HG02852 (cell line): Measurements from ENCODE around the gene SLC22A2.

Experiments used
- ATAC-seq: cut with Tn5 transposase; IDR thresholded peaks from one replicate; pipeline ENCODE4 v1.9.1; 2021; ENCODE audit warnings: mild to moderate bottlenecking, moderate library complexity; ENCODE audit not compliant: unreplicated experiment

The SLC22A2 gene

GRCh38 chr6:160274871-160275510 is 16.4 kb upstream of the SLC22A2 start:
- ATAC-seq = no peak

GRCh38 chr6:160273750-160274149 is 15.1 kb upstream of the SLC22A2 start:
- no peak for ATAC-seq

- ATAC-seq = no peak
These were observed 14.6 kb upstream of the SLC22A2 start for GRCh38 chr6:160273196-160273595.

GRCh38 chr6:160272707-160273106 is 14.1 kb upstream of the SLC22A2 start:
- no peak for ATAC-seq

- no peak for ATAC-seq
These were observed 11.7 kb upstream of the SLC22A2 start for GRCh38 chr6:160270347-160270746.

GRCh38 chr6:160269771-160270170 is 11.2 kb upstream of the SLC22A2 start:
- ATAC-seq = no peak

GRCh38 chr6:160269023-160269521 is 10.5 kb upstream of the SLC22A2 start:
- no peak for ATAC-seq

- ATAC-seq = no peak
These were observed 8.5 kb upstream of the SLC22A2 start for GRCh38 chr6:160267102-160267501.

GRCh38 chr6:160265869-160266476 is 7.4 kb upstream of the SLC22A2 start:
- peak; percentile 75 for ATAC-seq

- ATAC-seq = no peak
These were observed 5.5 kb upstream of the SLC22A2 start for GRCh38 chr6:160264061-160264612.

- no peak for ATAC-seq
These were observed 4.7 kb upstream of the SLC22A2 start for GRCh38 chr6:160263196-160263939.

- ATAC-seq = no peak
These were observed 3.5 kb upstream of the SLC22A2 start for GRCh38 chr6:160261991-160262680.

- ATAC-seq = no peak
These were observed 2.3 kb upstream of the SLC22A2 start for GRCh38 chr6:160260803-160261450.

- ATAC-seq = no peak
These were observed 1.7 kb upstream of the SLC22A2 start for GRCh38 chr6:160260367-160260766.

GRCh38 chr6:160259598-160259997 is 977 bp upstream of the SLC22A2 start:
- no peak for ATAC-seq

GRCh38 chr6:160259143-160259425 is 463 bp upstream of the SLC22A2 start:
- no peak for ATAC-seq

- no peak for ATAC-seq
These were observed 2.2 kb downstream of the SLC22A2 start for GRCh38 chr6:160256445-160256844.

- no peak for ATAC-seq
These were observed 3.9 kb downstream of the SLC22A2 start for GRCh38 chr6:160254467-160255312.

- ATAC-seq = no peak
These were observed 4.9 kb downstream of the SLC22A2 start for GRCh38 chr6:160253714-160254113.

- no peak for ATAC-seq
These were observed 5.3 kb downstream of the SLC22A2 start for GRCh38 chr6:160253292-160253691.
